ENCODE measurements around the gene CDH6.

CDH6 gene

DNA sequence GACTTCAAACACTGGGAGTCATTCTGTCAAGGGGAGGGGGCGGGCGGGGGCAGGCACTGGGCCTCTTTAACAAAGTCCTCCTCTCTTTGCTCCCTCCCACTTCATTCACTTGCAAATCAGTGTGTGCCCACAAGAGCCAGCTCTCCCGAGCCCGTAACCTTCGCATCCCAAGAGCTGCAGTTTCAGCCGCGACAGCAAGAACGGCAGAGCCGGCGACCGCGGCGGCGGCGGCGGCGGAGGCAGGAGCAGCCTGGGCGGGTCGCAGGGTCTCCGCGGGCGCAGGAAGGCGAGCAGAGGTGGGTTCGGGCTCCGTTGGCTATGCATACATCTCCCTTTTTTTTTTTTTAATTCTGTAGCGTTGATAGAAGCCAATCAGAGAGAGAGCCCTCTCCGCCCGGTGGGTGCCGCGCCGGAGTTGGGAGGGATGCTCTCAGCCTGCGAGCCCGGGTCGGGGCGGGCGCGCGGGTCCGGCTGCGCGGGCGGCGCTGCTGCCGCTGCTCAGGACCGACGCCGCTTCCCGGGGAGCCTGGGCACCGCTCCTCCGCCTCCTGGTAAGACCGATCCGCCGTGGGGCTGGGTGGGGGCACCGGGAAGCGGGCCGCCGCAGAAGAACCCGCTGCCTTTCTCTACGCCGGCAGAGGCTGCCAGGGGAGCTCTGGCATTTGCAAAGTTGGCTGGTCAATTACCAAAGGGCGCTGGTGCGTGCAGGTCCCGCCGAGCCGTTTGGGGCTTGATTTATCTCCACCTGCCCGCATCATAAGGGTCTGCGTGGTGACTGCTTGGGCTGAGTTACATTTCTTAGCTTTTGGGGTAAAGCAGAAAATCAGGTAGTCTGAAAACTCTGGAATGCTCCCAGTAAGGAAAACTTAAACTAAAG is at the start of gene CDH6:
Gene CDH6, plus strand, starts transcription at position 96 of the 877 bp plus-strand sequence. CDS start 73,788 bp downstream, outside the sequence.
- H3K9me3 ChIP-seq (ENCODE audit: control insufficient read depth, insufficient read depth, low read length), result no peaks in the 10 kb centered on the region
- no peaks in the 10 kb centered on the region for H3K36me3 ChIP-seq (ENCODE audit: insufficient read depth, low read length)
- peaks cover 14% of the 10 kb centered on the region for H3K4me1 ChIP-seq (ENCODE audit: insufficient read depth, low read length)
- peak within 1 kb of the TSS; percentile 62 for H3K9ac ChIP-seq (ENCODE audit: low read depth, low read length)

DNA sequence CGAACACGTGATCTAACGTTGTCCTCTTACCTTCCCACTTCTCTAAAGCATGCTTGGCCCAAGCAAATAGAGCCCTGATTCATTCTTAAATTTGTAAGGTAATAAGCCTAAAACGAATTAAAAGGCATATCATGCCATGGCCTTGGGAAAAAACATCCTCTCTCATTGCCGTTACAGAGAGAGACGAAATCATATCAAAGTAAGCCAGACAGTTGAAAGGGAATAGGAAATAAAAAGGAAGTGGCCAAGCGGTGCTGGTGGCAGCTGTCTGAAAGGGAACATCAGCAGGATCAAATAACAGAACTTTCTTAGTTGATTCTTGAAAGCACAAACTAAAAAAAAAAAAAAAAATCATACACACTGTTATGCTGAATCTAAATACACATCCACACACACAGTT is 49.1 kb upstream of the CDH6 start:
- Histone ChIP-seq H3K9me3 (ENCODE audit: control insufficient read depth, insufficient read depth, low read length) (no peaks in the 10 kb centered on the region), H3K9ac (ENCODE audit: low read depth, low read length) (no peak overlapping the region), H3K36me3 (ENCODE audit: insufficient read depth, low read length) (no peaks in the 10 kb centered on the region), H3K4me1 (ENCODE audit: insufficient read depth, low read length) (no peaks in the 10 kb centered on the region)

DNA sequence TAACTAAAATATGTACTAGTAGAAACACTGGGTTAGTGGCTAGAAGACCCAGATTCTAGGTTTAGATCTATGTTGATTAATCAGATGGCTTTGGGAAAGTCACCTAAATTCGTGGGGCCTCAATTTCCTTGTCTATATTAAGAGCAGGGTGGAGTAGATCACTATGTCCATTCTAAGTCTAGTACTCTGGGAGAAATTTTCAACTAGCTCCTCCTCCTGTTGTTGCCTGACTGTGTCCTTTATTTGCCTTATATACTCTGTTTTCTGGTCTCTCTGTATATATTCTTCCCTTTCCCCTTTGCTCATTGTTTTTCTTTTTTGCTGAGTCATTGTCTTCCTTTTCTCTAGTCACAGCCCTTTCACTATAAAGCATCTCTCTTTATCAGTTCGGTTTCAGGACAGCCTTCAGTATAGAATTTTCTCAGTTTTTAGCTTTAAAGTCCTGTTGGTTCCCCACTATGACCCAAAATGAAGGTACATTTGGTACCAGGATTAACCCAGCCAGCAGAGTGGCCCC is 44.5 kb upstream of the CDH6 start:
- peaks cover 12% of the 10 kb centered on the region; the same call in 1 of the 2 replicates for H3K4me1 ChIP-seq (ENCODE audit: insufficient read depth, low read length)
- H3K9me3 ChIP-seq (ENCODE audit: control insufficient read depth, insufficient read depth, low read length), result no peaks in the 10 kb centered on the region
- H3K9ac ChIP-seq (ENCODE audit: low read depth, low read length), result no peak overlapping the region
- H3K36me3 ChIP-seq (ENCODE audit: insufficient read depth, low read length), result no peaks in the 10 kb centered on the region

GRCh38 chr5:31153521-31153920 is 40.0 kb upstream of the CDH6 start:
- peaks cover 22% of the 10 kb centered on the region for H3K4me1 ChIP-seq (ENCODE audit: insufficient read depth, low read length)
- no peak overlapping the region for H3K9ac ChIP-seq (ENCODE audit: low read depth, low read length)
- no peaks in the 10 kb centered on the region for H3K9me3 ChIP-seq (ENCODE audit: control insufficient read depth, insufficient read depth, low read length)
- H3K36me3 ChIP-seq (ENCODE audit: insufficient read depth, low read length), result no peaks in the 10 kb centered on the region

- no peak overlapping the region for H3K9ac ChIP-seq (ENCODE audit: low read depth, low read length)
- peaks cover 29% of the 10 kb centered on the region for H3K4me1 ChIP-seq (ENCODE audit: insufficient read depth, low read length)
- H3K36me3 ChIP-seq (ENCODE audit: insufficient read depth, low read length), result no peaks in the 10 kb centered on the region
- H3K9me3 ChIP-seq (ENCODE audit: control insufficient read depth, insufficient read depth, low read length), result no peaks in the 10 kb centered on the region
Observed at GRCh38 chr5:31156631-31157160, 36.8 kb upstream of the CDH6 start.

- Histone ChIP-seq H3K36me3 (ENCODE audit: insufficient read depth, low read length) (no peaks in the 10 kb centered on the region), H3K4me1 (ENCODE audit: insufficient read depth, low read length) (peaks cover 33% of the 10 kb centered on the region), H3K9ac (ENCODE audit: low read depth, low read length) (no peak overlapping the region), H3K9me3 (ENCODE audit: control insufficient read depth, insufficient read depth, low read length) (no peaks in the 10 kb centered on the region)
Observed at GRCh38 chr5:31157720-31158119, 35.8 kb upstream of the CDH6 start.

DNA sequence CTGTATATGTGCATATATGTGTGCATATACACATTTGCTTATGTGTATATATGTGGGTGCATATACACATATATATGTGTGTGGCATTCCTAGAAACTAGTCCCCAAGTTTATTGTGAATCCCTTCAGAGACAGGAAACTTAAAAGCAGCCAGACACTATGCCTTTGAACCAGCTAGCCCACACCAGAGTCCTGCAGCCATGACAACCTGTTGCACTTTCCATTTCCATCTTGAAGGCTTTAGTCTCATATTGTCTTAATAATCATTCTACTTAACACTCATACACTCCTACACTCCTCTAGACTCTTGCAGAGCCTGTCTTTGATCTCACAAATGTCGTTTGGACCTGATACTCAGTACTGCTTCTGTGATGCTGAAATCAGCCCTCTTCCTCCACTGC is 34.8 kb upstream of the CDH6 start:
- Histone ChIP-seq H3K9me3 (ENCODE audit: control insufficient read depth, insufficient read depth, low read length) (no peaks in the 10 kb centered on the region), H3K4me1 (ENCODE audit: insufficient read depth, low read length) (peaks cover 24% of the 10 kb centered on the region), H3K36me3 (ENCODE audit: insufficient read depth, low read length) (no peaks in the 10 kb centered on the region), H3K9ac (ENCODE audit: low read depth, low read length) (no peak overlapping the region)

GRCh38 chr5:31161781-31162181 is 31.7 kb upstream of the CDH6 start:
- no peaks in the 10 kb centered on the region for H3K9me3 ChIP-seq (ENCODE audit: control insufficient read depth, insufficient read depth, low read length)
- H3K4me1 ChIP-seq (ENCODE audit: insufficient read depth, low read length), result peaks cover 23% of the 10 kb centered on the region
- H3K36me3 ChIP-seq (ENCODE audit: insufficient read depth, low read length), result no peaks in the 10 kb centered on the region
- H3K9ac ChIP-seq (ENCODE audit: low read depth, low read length), result no peak overlapping the region

DNA sequence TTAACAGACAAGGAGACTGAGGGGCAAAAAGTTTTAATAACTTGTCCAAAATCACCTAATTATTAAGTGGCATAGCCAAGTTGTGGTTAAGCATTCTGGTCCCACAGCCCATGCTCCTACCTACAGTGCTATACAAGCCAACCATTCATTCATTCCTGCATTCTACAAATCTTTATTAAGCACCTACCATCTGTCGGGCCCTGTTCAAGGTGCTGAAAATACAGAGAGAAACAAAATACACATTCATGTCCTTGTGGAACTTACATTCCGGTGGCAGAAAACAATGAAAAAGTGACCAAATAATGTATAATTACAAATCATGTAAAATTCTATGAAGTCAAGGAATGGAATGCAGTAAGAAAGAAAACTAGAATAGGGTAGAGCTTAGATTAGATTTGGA is 27.8 kb upstream of the CDH6 start:
- H3K9ac ChIP-seq (ENCODE audit: low read depth, low read length), result no peak overlapping the region
- peaks cover 12% of the 10 kb centered on the region; the same call in 1 of the 2 replicates for H3K4me1 ChIP-seq (ENCODE audit: insufficient read depth, low read length)
- H3K36me3 ChIP-seq (ENCODE audit: insufficient read depth, low read length), result no peaks in the 10 kb centered on the region
- no peaks in the 10 kb centered on the region for H3K9me3 ChIP-seq (ENCODE audit: control insufficient read depth, insufficient read depth, low read length)

GRCh38 chr5:31169379-31169778 is 24.1 kb upstream of the CDH6 start:
- H3K9me3 ChIP-seq (ENCODE audit: control insufficient read depth, insufficient read depth, low read length), result no peaks in the 10 kb centered on the region
- H3K36me3 ChIP-seq (ENCODE audit: insufficient read depth, low read length), result no peaks in the 10 kb centered on the region
- no peaks in the 10 kb centered on the region for H3K4me1 ChIP-seq (ENCODE audit: insufficient read depth, low read length)
- no peak overlapping the region for H3K9ac ChIP-seq (ENCODE audit: low read depth, low read length)

DNA sequence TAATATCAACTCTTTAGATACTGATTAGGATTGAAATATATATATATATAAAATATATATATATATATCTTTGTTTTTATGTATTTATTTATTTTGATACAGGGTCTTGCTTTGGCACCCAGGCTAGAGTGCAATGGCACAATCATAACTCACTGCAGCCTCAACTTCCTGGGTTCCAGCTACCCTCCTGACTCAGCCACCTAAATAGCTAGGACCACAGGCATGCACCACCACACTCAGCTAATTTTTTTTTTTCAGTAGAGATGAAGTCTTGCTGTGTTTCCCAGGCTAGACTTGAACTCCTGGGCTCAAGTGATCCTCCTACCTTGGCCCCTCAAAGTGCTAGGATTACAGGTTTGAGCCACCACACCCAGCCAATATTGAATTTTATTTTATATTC is 20.6 kb upstream of the CDH6 start:
- H3K4me1 ChIP-seq (ENCODE audit: insufficient read depth, low read length), result no peaks in the 10 kb centered on the region
- no peaks in the 10 kb centered on the region for H3K9me3 ChIP-seq (ENCODE audit: control insufficient read depth, insufficient read depth, low read length)
- H3K36me3 ChIP-seq (ENCODE audit: insufficient read depth, low read length), result no peaks in the 10 kb centered on the region
- H3K9ac ChIP-seq (ENCODE audit: low read depth, low read length), result no peak overlapping the region

GRCh38 chr5:31173614-31174013 is 19.9 kb upstream of the CDH6 start:
- Histone ChIP-seq H3K9me3 (ENCODE audit: control insufficient read depth, insufficient read depth, low read length) (no peaks in the 10 kb centered on the region), H3K4me1 (ENCODE audit: insufficient read depth, low read length) (no peaks in the 10 kb centered on the region), H3K36me3 (ENCODE audit: insufficient read depth, low read length) (no peaks in the 10 kb centered on the region), H3K9ac (ENCODE audit: low read depth, low read length) (no peak overlapping the region)

- Histone ChIP-seq H3K9me3 (ENCODE audit: control insufficient read depth, insufficient read depth, low read length) (no peaks in the 10 kb centered on the region), H3K9ac (ENCODE audit: low read depth, low read length) (no peak overlapping the region), H3K4me1 (ENCODE audit: insufficient read depth, low read length) (no peaks in the 10 kb centered on the region), H3K36me3 (ENCODE audit: insufficient read depth, low read length) (no peaks in the 10 kb centered on the region)
Observed at GRCh38 chr5:31181376-31181987, 12.0 kb upstream of the CDH6 start.

DNA sequence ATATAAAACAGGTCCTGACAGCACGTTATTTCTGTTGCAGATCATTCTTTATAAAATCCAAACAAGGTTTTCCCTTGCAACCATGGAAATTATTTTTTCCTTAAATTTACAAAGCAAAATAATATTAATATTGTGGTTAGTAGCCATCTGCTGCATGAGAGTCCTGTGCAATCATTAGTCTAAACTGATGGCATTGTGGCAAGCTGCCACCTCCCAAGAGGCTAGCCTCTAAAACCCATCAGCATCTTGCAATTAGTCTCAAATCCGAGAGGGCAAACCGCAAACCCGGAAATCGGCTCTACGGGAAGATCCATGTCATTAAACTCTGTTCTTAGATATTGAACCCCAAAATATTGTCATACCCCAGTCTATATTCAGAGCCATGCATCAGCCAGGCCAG is 11.3 kb upstream of the CDH6 start:
- H3K9me3 ChIP-seq (ENCODE audit: control insufficient read depth, insufficient read depth, low read length), result no peaks in the 10 kb centered on the region
- no peaks in the 10 kb centered on the region for H3K36me3 ChIP-seq (ENCODE audit: insufficient read depth, low read length)
- H3K9ac ChIP-seq (ENCODE audit: low read depth, low read length), result no peak overlapping the region
- no peaks in the 10 kb centered on the region for H3K4me1 ChIP-seq (ENCODE audit: insufficient read depth, low read length)

GRCh38 chr5:31185951-31186350 is 7.5 kb upstream of the CDH6 start:
- no peak overlapping the region for H3K9ac ChIP-seq (ENCODE audit: low read depth, low read length)
- no peaks in the 10 kb centered on the region for H3K36me3 ChIP-seq (ENCODE audit: insufficient read depth, low read length)
- H3K4me1 ChIP-seq (ENCODE audit: insufficient read depth, low read length), result no peaks in the 10 kb centered on the region
- H3K9me3 ChIP-seq (ENCODE audit: control insufficient read depth, insufficient read depth, low read length), result no peaks in the 10 kb centered on the region

Data from ES-I3 (cell line).